ENCODE measurements around the gene ASCC3.

The ASCC3 gene

DNA sequence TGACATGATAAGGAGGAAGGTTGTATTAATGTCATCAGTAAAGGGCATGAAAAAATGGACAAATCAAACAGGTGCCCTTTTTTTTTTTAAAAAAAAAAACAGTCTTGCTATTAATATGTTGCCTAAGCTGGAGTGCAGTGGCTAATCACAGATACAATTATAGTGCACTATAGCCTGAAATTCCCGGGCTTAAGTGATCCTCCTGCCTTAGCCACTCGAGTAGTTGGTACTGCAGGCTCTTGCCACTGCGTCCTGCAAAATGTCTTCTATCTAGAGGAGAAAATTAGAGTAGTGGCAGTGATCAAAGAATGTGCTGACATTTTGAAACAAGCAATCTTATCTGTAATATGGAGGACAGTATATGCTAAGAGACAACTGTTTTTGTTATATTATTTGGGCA lies 127.7 kb downstream of the ASCC3 start:
- Histone ChIP-seq H3K27me3 (ENCODE audit: control insufficient read depth, low read length) (no peaks in the 10 kb centered on the region), H3K4me2 (ENCODE audit: low read length) (no peak overlapping the region), H3K27ac (ENCODE audit: low read depth, low read length) (no peak overlapping the region), H3K36me3 (ENCODE audit: control insufficient read depth, low read length) (no peaks in the 10 kb centered on the region), H3K4me1 (ENCODE audit: control insufficient read depth, low read length) (no peaks in the 10 kb centered on the region), H3K9me2 (replicated peaks; ENCODE audit: control insufficient read depth, low read length) (no peaks in the 10 kb centered on the region), H3K79me2 (ENCODE audit: control insufficient read depth, low read length) (no peaks in the 10 kb centered on the region), H4K20me1 (ENCODE audit: control insufficient read depth, insufficient read depth, low read depth, low read length) (no peaks in the 10 kb centered on the region), H3K9me3 (ENCODE audit: control insufficient read depth, insufficient read depth, low read length) (no peaks in the 10 kb centered on the region), H3F3A (ENCODE audit: control insufficient read depth, insufficient read depth) (no peaks in the 10 kb centered on the region), H3K4me3 (ENCODE audit: low read length) (no peak overlapping the region)
- TF ChIP-seq, protein P1, sequence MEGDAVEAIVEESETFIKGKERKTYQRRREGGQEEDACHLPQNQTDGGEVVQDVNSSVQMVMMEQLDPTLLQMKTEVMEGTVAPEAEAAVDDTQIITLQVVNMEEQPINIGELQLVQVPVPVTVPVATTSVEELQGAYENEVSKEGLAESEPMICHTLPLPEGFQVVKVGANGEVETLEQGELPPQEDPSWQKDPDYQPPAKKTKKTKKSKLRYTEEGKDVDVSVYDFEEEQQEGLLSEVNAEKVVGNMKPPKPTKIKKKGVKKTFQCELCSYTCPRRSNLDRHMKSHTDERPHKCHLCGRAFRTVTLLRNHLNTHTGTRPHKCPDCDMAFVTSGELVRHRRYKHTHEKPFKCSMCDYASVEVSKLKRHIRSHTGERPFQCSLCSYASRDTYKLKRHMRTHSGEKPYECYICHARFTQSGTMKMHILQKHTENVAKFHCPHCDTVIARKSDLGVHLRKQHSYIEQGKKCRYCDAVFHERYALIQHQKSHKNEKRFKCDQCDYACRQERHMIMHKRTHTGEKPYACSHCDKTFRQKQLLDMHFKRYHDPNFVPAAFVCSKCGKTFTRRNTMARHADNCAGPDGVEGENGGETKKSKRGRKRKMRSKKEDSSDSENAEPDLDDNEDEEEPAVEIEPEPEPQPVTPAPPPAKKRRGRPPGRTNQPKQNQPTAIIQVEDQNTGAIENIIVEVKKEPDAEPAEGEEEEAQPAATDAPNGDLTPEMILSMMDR (IDR thresholded peaks at IDR 0.05; ENCODE audit: low read depth, low read length, poor library complexity, severe bottlenecking): no peak
- TF ChIP-seq EZH2phosphoT487 (IDR thresholded peaks at IDR 0.05; ENCODE audit: borderline replicate concordance, low read length): no peak

GRCh38 chr6:100751590-100751989 lies 129.5 kb downstream of the ASCC3 start:
- H3K9me2 ChIP-seq (replicated peaks; ENCODE audit: control insufficient read depth, low read length): no peaks in the 10 kb centered on the region
- no peaks in the 10 kb centered on the region for H3K9me3 ChIP-seq (ENCODE audit: control insufficient read depth, insufficient read depth, low read length)
- no peaks in the 10 kb centered on the region for H3F3A ChIP-seq (ENCODE audit: control insufficient read depth, insufficient read depth)
- TF ChIP-seq EZH2phosphoT487 (IDR thresholded peaks at IDR 0.05; ENCODE audit: borderline replicate concordance, low read length): no peak
- TF ChIP-seq, protein P1 (IDR thresholded peaks at IDR 0.05; ENCODE audit: low read depth, low read length, poor library complexity, severe bottlenecking): no peak
- H3K27ac ChIP-seq (ENCODE audit: low read depth, low read length): no peak overlapping the region
- H3K4me2 ChIP-seq (ENCODE audit: low read length): no peak overlapping the region
- H3K27me3 ChIP-seq (ENCODE audit: control insufficient read depth, low read length): no peaks in the 10 kb centered on the region
- H3K4me3 ChIP-seq (ENCODE audit: low read length): no peak overlapping the region
- H3K36me3 ChIP-seq (ENCODE audit: control insufficient read depth, low read length): no peaks in the 10 kb centered on the region
- no peaks in the 10 kb centered on the region for H3K79me2 ChIP-seq (ENCODE audit: control insufficient read depth, low read length)
- no peaks in the 10 kb centered on the region for H4K20me1 ChIP-seq (ENCODE audit: control insufficient read depth, insufficient read depth, low read depth, low read length)
- H3K4me1 ChIP-seq (ENCODE audit: control insufficient read depth, low read length): no peaks in the 10 kb centered on the region

DNA sequence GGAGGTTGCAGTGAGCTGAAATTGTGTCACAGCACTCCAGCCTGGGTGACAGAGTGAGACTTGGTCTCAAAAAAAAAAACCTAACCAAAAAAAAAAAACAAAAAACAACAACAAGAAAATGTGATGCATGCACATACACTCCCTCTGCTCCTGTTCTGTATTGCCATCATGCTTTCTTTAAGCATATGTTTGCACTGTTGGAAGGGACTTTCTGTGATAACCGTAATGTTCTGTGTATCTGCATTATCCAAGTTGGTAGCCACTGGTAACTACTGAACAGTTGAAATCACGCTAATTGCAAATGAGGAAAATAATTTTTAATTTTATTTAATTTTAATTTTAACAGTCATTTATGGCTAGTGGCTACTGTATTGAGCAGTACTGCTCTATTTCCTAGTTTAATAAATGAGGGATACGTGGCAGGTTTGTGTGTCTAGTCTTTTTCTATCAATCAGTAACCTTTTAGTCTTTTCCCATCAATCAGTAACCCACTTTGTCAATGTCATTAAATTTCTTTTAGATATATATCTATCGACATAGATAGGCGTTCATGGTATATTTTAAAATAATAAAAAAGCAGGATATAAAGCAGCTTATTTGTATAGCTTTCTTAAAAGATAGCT lies 135.6 kb downstream of the ASCC3 start:
- H3K4me2 ChIP-seq (ENCODE audit: low read length): no peak overlapping the region
- no peaks in the 10 kb centered on the region; the same call in 1 of the 2 replicates for H3K36me3 ChIP-seq (ENCODE audit: control insufficient read depth, low read length)
- H3F3A ChIP-seq (ENCODE audit: control insufficient read depth, insufficient read depth): no peaks in the 10 kb centered on the region
- TF ChIP-seq, protein P1 (IDR thresholded peaks at IDR 0.05; ENCODE audit: low read depth, low read length, poor library complexity, severe bottlenecking): no peak
- no peak for TF ChIP-seq EZH2phosphoT487 (IDR thresholded peaks at IDR 0.05; ENCODE audit: borderline replicate concordance, low read length)
- H3K9me3 ChIP-seq (ENCODE audit: control insufficient read depth, insufficient read depth, low read length): no peaks in the 10 kb centered on the region; the same call in 1 of the 2 replicates
- no peaks in the 10 kb centered on the region for H4K20me1 ChIP-seq (ENCODE audit: control insufficient read depth, insufficient read depth, low read depth, low read length)
- no peaks in the 10 kb centered on the region for H3K4me1 ChIP-seq (ENCODE audit: control insufficient read depth, low read length)
- no peaks in the 10 kb centered on the region for H3K9me2 ChIP-seq (replicated peaks; ENCODE audit: control insufficient read depth, low read length)
- no peaks in the 10 kb centered on the region for H3K27me3 ChIP-seq (ENCODE audit: control insufficient read depth, low read length)
- H3K4me3 ChIP-seq (ENCODE audit: low read length): no peak overlapping the region
- no peak overlapping the region for H3K27ac ChIP-seq (ENCODE audit: low read depth, low read length)
- no peaks in the 10 kb centered on the region for H3K79me2 ChIP-seq (ENCODE audit: control insufficient read depth, low read length)

All from DOHH2 (cell line).